Mesenchymal stem cell (in vitro differentiated cells and primary cell): ENCODE measurements around the gene KIF6.

ENCODE experiments used
- DNase-seq: peaks from one replicate; pipeline ENCODE4 v3.0.0-alpha.2; 2013
- H2AFZ ChIP-seq: one replicate; pipeline ENCODE4 v1.6.1; 2013; ENCODE audit warnings: low read depth, mild to moderate bottlenecking, control low read depth, inconsistent platforms, low read length, moderate library complexity
- H2AK5ac ChIP-seq: 2 replicates; pipeline ENCODE4 v1.6.1; 2013; ENCODE audit warnings: low read length, moderate library complexity, mild to moderate bottlenecking, inconsistent platforms; ENCODE audit not compliant: severe bottlenecking
- H2BK120ac ChIP-seq: one replicate; pipeline ENCODE4 v1.6.1; 2013; ENCODE audit warnings: low read depth, mild to moderate bottlenecking, inconsistent platforms, low read length, moderate library complexity
- H2BK12ac ChIP-seq, 2 experiments: one replicate each; pipeline ENCODE4 v1.6.1; 2013; ENCODE audit warnings: inconsistent platforms in 2 of 2, low read length in 2 of 2, mild to moderate bottlenecking in 2 of 2, moderate library complexity in 2 of 2, control low read depth in 1 of 2
- H2BK15ac ChIP-seq: one replicate; pipeline ENCODE4 v1.6.1; 2013; ENCODE audit warnings: mild to moderate bottlenecking, low read depth, inconsistent platforms; ENCODE audit not compliant: poor library complexity, severe bottlenecking
- H2BK5ac ChIP-seq: 2 replicates; pipeline ENCODE4 v1.6.1; 2013; ENCODE audit warnings: low read depth, mild to moderate bottlenecking, low read length, control low read depth, inconsistent platforms; ENCODE audit not compliant: poor library complexity, severe bottlenecking
- H3K14ac ChIP-seq, 2 experiments: one replicate each; pipeline ENCODE4 v1.6.1; 2013; ENCODE audit warnings: inconsistent platforms in 2 of 2, low read length in 2 of 2, control low read depth in 1 of 2, mild to moderate bottlenecking in 1 of 2, moderate library complexity in 1 of 2
- H3K18ac ChIP-seq, 2 experiments: one replicate each; pipeline ENCODE4 v1.6.1; 2013; ENCODE audit warnings: inconsistent platforms in 2 of 2, low read length in 2 of 2, control low read depth in 1 of 2, low read depth in 1 of 2, mild to moderate bottlenecking in 1 of 2
- H3K23ac ChIP-seq, 2 experiments: one replicate each; pipeline ENCODE4 v1.6.1; 2013; ENCODE audit warnings: inconsistent platforms in 2 of 2, low read length in 2 of 2, mild to moderate bottlenecking in 2 of 2, moderate library complexity in 2 of 2, control low read depth in 1 of 2
- H3K27ac ChIP-seq: 2 replicates; pipeline ENCODE4 v1.5.1; 2013; ENCODE audit warnings: mild to moderate bottlenecking, moderate library complexity, low read length, control low read depth, inconsistent platforms; ENCODE audit not compliant: poor library complexity, severe bottlenecking
- H3K27me3 ChIP-seq, 2 experiments: 2 replicates each; pipeline versions ENCODE4 v1.6.1 to v1.7.0; 2013; ENCODE audit warnings: low read length in 2 of 2, mild to moderate bottlenecking in 2 of 2, moderate library complexity in 2 of 2, control low read depth in 1 of 2, inconsistent platforms in 1 of 2; ENCODE audit not compliant: control insufficient read depth in 1 of 2, insufficient read depth in 1 of 2
- H3K36me3 ChIP-seq, 2 experiments: 2 replicates each; pipeline versions ENCODE4 v1.6.1 to v1.7.0; 2013; ENCODE audit warnings: low read length in 2 of 2, control low read depth in 1 of 2, inconsistent platforms in 1 of 2, low read depth in 1 of 2, mild to moderate bottlenecking in 1 of 2; ENCODE audit not compliant: insufficient read depth in 2 of 2, control insufficient read depth in 1 of 2
- H3K4ac ChIP-seq, 2 experiments: one replicate each; pipeline ENCODE4 v1.6.1; 2013; ENCODE audit warnings: inconsistent platforms in 2 of 2, low read length in 2 of 2, mild to moderate bottlenecking in 2 of 2, moderate library complexity in 2 of 2, control low read depth in 1 of 2, low read depth in 1 of 2
- H3K4me1 ChIP-seq: 2 replicates; pipeline ENCODE4 v1.6.1; 2013; ENCODE audit warnings: low read depth, low read length, control low read depth; ENCODE audit not compliant: control insufficient read depth, insufficient read depth
- H3K4me2 ChIP-seq: 2 replicates; pipeline ENCODE4 v1.6.1; 2013; ENCODE audit warnings: low read length, mild to moderate bottlenecking, inconsistent platforms; ENCODE audit not compliant: poor library complexity, severe bottlenecking
- H3K4me3 ChIP-seq, 2 experiments: 2 replicates each; pipeline versions ENCODE4 v1.5.1 to v1.7.0; 2013; ENCODE audit warnings: low read length in 2 of 2, mild to moderate bottlenecking in 2 of 2, control low read depth in 1 of 2, low read depth in 1 of 2; ENCODE audit not compliant: insufficient read depth in 1 of 2
- H3K79me1 ChIP-seq: replicated peaks from 2 replicates; pipeline ENCODE4 v1.6.1; 2013; ENCODE audit warnings: mild to moderate bottlenecking, control low read depth, low read length, inconsistent platforms; ENCODE audit not compliant: poor library complexity, severe bottlenecking
- H3K9ac ChIP-seq: 2 replicates; pipeline ENCODE4 v1.7.0; 2013; ENCODE audit warnings: mild to moderate bottlenecking, low read length, moderate library complexity
- H3K9me3 ChIP-seq: 2 replicates; pipeline ENCODE4 v1.7.0; 2013; ENCODE audit warnings: mild to moderate bottlenecking, low read length; ENCODE audit not compliant: control insufficient read depth
- H4K8ac ChIP-seq: one replicate; pipeline ENCODE4 v1.6.1; 2013; ENCODE audit warnings: inconsistent platforms, mild to moderate bottlenecking, low read length, moderate library complexity
- H4K91ac ChIP-seq: one replicate; pipeline ENCODE4 v1.6.1; 2013; ENCODE audit warnings: mild to moderate bottlenecking, low read length, inconsistent platforms
- WGBS: methylation state at CpG from one replicate; pipeline ENCODE4 v1.1.7; 2013; ENCODE audit warnings: mixed read lengths; 5-methylcytosine and 5-hydroxymethylcytosine counted together

KIF6 gene

GRCh38 chr6:39770446-39770845 is 45.2 kb upstream of the KIF6 start:
- Histone ChIP-seq H3K4me1 (no peaks in the 10 kb centered on the region), H2BK12ac (peak overlapping the region in 1 of 2 experiments; percentile 33), H3K18ac (peak overlapping the region in 1 of 2 experiments; percentile 50), H2BK120ac (no peak overlapping the region), H3K9me3 (no peaks in the 10 kb centered on the region), H3K27ac (no peak overlapping the region), H3K36me3 (no peaks in the 10 kb centered on the region), H3K9ac (no peak overlapping the region), H2BK15ac (no peak overlapping the region), H2AFZ (no peak overlapping the region), H4K8ac (no peak overlapping the region), H3K14ac (no peak overlapping the region), H3K4me3 (no peak overlapping the region), H3K79me1 (no peaks in the 10 kb centered on the region), H4K91ac (no peak overlapping the region), H3K4me2 (no peak overlapping the region), H3K23ac (no peak overlapping the region), H2BK5ac (no peak overlapping the region), H2AK5ac (no peak overlapping the region), H3K4ac (no peak overlapping the region), H3K27me3 (peaks cover 4 to 14% of the 10 kb centered on the region in 2 experiments)
- WGBS = 91% methylated on average over 4 of the region's 4 CpGs
- DNase-seq = no peak

GRCh38 chr6:39769012-39769411 is 43.8 kb upstream of the KIF6 start:
- Histone ChIP-seq H3K4ac (no peak overlapping the region), H2BK5ac (no peak overlapping the region), H2BK120ac (no peak overlapping the region), H3K9me3 (no peaks in the 10 kb centered on the region), H3K79me1 (no peaks in the 10 kb centered on the region), H3K18ac (no peak overlapping the region), H3K27ac (no peak overlapping the region), H3K23ac (no peak overlapping the region), H3K36me3 (no peaks in the 10 kb centered on the region), H3K4me3 (no peak overlapping the region), H3K9ac (no peak overlapping the region), H4K8ac (no peak overlapping the region), H3K4me2 (no peak overlapping the region), H4K91ac (no peak overlapping the region), H2BK12ac (no peak overlapping the region), H3K27me3 (peaks cover 0 to 11% of the 10 kb centered on the region in 2 experiments), H3K4me1 (no peaks in the 10 kb centered on the region), H2AK5ac (no peak overlapping the region), H2AFZ (no peak overlapping the region), H3K14ac (no peak overlapping the region), H2BK15ac (no peak overlapping the region)
- WGBS = 74% methylated on average over 4 of the region's 5 CpGs
- DNase-seq = no peak

- 95% methylated on average over 2 of the region's 3 CpGs for WGBS
- Histone ChIP-seq H4K8ac (no peak overlapping the region), H4K91ac (no peak overlapping the region), H3K23ac (no peak overlapping the region), H3K18ac (no peak overlapping the region), H3K9ac (no peak overlapping the region), H2AK5ac (no peak overlapping the region), H3K36me3 (no peaks in the 10 kb centered on the region), H3K4me1 (no peaks in the 10 kb centered on the region), H3K9me3 (no peaks in the 10 kb centered on the region), H3K4ac (no peak overlapping the region), H2AFZ (no peak overlapping the region), H2BK15ac (no peak overlapping the region), H2BK120ac (no peak overlapping the region), H3K79me1 (no peaks in the 10 kb centered on the region), H2BK5ac (no peak overlapping the region), H2BK12ac (no peak overlapping the region), H3K14ac (no peak overlapping the region), H3K4me3 (no peak overlapping the region), H3K4me2 (no peak overlapping the region), H3K27ac (no peak overlapping the region), H3K27me3 (peaks cover 0 to 14% of the 10 kb centered on the region in 2 experiments)
- no peak for DNase-seq
Observed at GRCh38 chr6:39765508-39766065, 40.4 kb upstream of the KIF6 start.

DNA sequence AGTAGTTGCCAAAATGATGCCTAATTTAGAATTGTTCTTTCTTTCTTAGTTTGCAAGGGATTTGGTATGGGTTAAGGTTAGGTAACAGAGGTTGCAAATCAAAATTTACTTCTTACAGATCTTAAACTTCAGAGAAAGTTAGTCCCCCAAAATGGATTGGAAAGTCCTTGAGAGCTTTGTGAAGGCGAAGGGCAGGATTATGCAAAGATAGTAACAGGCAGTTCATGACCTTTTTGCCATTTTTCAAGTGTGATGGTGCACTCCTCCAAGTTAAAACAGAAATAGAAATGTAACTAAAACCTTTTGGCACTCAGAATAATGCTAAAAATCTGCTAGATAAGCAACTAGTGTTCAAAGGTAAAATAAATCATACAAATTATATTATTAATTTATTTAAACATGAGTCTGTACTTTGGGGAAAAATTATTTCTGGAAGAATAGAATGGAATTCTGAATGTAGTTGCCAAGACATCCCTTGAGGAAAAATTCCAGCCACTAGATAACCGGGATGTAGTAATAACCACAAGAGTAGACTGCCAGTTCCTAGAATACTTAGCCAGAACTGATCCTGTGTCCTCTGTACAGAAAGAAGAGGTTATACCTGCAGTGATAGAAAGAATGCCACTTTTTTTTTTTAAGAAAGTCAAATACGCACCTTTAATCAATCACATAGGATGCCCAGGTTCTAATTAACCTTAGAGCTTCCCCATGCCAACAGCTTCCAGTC is 35.2 kb upstream of the KIF6 start:
- Histone ChIP-seq H2BK5ac (no peak overlapping the region), H4K8ac (no peak overlapping the region)
- DNase-seq = no peak

More for the DNA sequence above, 35.2 kb upstream of the KIF6 start:
- no peak overlapping the region for H2BK120ac ChIP-seq
- no peaks in the 10 kb centered on the region for H3K79me1 ChIP-seq
- no peak overlapping the region for H3K4me2 ChIP-seq
- H2BK15ac ChIP-seq = no peak overlapping the region
- H3K18ac ChIP-seq = no peak overlapping the region
- H2AFZ ChIP-seq = no peak overlapping the region
- no peak overlapping the region for H3K4me3 ChIP-seq
- no peak overlapping the region for H3K23ac ChIP-seq
- H3K9ac ChIP-seq = no peak overlapping the region
- no peaks in the 10 kb centered on the region for H3K9me3 ChIP-seq
- no peak overlapping the region for H2AK5ac ChIP-seq
- WGBS = 84% methylated on average over 3 of the region's 3 CpGs
- no peak overlapping the region for H3K27ac ChIP-seq
- H3K36me3 ChIP-seq = no peaks in the 10 kb centered on the region
- H2BK12ac ChIP-seq = no peak overlapping the region
- no peaks in the 10 kb centered on the region for H3K4me1 ChIP-seq
- H4K91ac ChIP-seq = no peak overlapping the region
- peaks cover 0 to 9% of the 10 kb centered on the region in 2 experiments for H3K27me3 ChIP-seq
- no peak overlapping the region for H3K14ac ChIP-seq
- no peak overlapping the region for H3K4ac ChIP-seq
